Hepatocyte (in vitro differentiated cells): ENCODE measurements around the gene KIAA0753. TPM values are rescaled to one million over a fixed set of nuclear protein-coding genes. Genes with fewer than 3 reads are reported as not detected.

Source experiments
- DNase-seq: peaks from one replicate; pipeline ENCODE4 v3.0.0-alpha.2; 2016; ENCODE audit warnings: low spot score
- H2AFZ ChIP-seq: fragments of 200-600 bp; sonication (generic); 2 replicates; pipeline ENCODE4 v1.6.0; 2016; ENCODE audit warnings: antibody characterized with exemption, mild to moderate bottlenecking
- H3K27ac ChIP-seq: fragments of 200-600 bp; sonication (generic); 2 replicates; pipeline ENCODE4 v1.5.1; 2016; ENCODE audit warnings: mild to moderate bottlenecking
- H3K27me3 ChIP-seq: fragments of 200-600 bp; sonication (generic); 2 replicates; pipeline ENCODE4 v1.6.1; 2016
- H3K36me3 ChIP-seq: fragments of 200-600 bp; sonication (generic); replicated peaks from 2 replicates; pipeline ENCODE4 v1.5.1; 2016; ENCODE audit warnings: low read depth; ENCODE audit not compliant: insufficient read depth
- H3K4me1 ChIP-seq: fragments of 200-600 bp; sonication (generic); 2 replicates; pipeline ENCODE4 v1.5.1; 2016; ENCODE audit warnings: mild to moderate bottlenecking, moderate library complexity; ENCODE audit not compliant: insufficient read depth
- H3K4me2 ChIP-seq: fragments of 200-600 bp; sonication (generic); 2 replicates; pipeline ENCODE4 v1.6.0; 2016
- H3K4me3 ChIP-seq: fragments of 200-600 bp; sonication (generic); 2 replicates; pipeline ENCODE4 v1.5.1; 2016; ENCODE audit warnings: mild to moderate bottlenecking
- H3K79me2 ChIP-seq: fragments of 200-600 bp; sonication (generic); 2 replicates; pipeline ENCODE4 v1.6.0; 2017; ENCODE audit warnings: mild to moderate bottlenecking
- H3K9me2 ChIP-seq: fragments of 200-600 bp; sonication (generic); replicated peaks from 2 replicates; pipeline ENCODE4 v1.6.0; 2017; ENCODE audit warnings: mild to moderate bottlenecking; ENCODE audit not compliant: insufficient read depth
- H3K9me3 ChIP-seq: fragments of 200-600 bp; sonication (generic); 2 replicates; pipeline ENCODE4 v1.5.1; 2016; ENCODE audit warnings: low read depth, mild to moderate bottlenecking
- H4K20me1 ChIP-seq: fragments of 200-600 bp; sonication (generic); 2 replicates; pipeline ENCODE4 v1.6.0; 2016; ENCODE audit warnings: mild to moderate bottlenecking; ENCODE audit not compliant: insufficient read depth, poor library complexity, severe bottlenecking
- EZH2 ChIP-seq: fragments of 200-600 bp; sonication (generic); IDR thresholded peaks from 2 replicates; pipeline ENCODE4 v1.6.1; 2016; ENCODE audit warnings: antibody characterized with exemption, mild to moderate bottlenecking, borderline replicate concordance
- EZH2phosphoT487 ChIP-seq: fragments of 200-600 bp; sonication (generic); IDR thresholded peaks from one replicate; pipeline ENCODE4 v1.6.1; 2018; ENCODE audit warnings: antibody characterized with exemption, mild to moderate bottlenecking, low read depth, moderate library complexity; ENCODE audit not compliant: unreplicated experiment, severe bottlenecking
- WGBS: methylation state at CpG from one replicate; pipeline ENCODE4 v1.1.6; 2016; ENCODE audit warnings: low lambda C conversion rate; ENCODE audit errors: missing lambda C conversion rate; 5-methylcytosine and 5-hydroxymethylcytosine counted together
- polyA plus RNA-seq: library from polyadenylated mRNA; unstranded; fragments of >200 nt; fragmentation: Nextera tagmentation; extraction: Ambion mirVana; gene quantifications from 2 replicates; pipeline ENCODE4 v1.2.1, GENCODE V29; 2016
- total RNA-seq: library from RNA; depleted of rRNA; stranded (reverse); fragments of >200 nt; gene quantifications from 2 replicates; pipeline ENCODE4 v1.2.3, GENCODE V29; 2014
- TF ChIP-seq, protein P1 (sequence below): fragments of 200-600 bp; sonication (generic); IDR thresholded peaks from 2 replicates; pipeline ENCODE4 v1.5.1; 2016; ENCODE audit warnings: antibody characterized with exemption, mild to moderate bottlenecking; ENCODE audit not compliant: poor library complexity

Gene KIAA0753
- total and polyA plus RNA-seq, 2 experiments from 2014 or later, result 6.0 to 12.0 TPM

DNA sequence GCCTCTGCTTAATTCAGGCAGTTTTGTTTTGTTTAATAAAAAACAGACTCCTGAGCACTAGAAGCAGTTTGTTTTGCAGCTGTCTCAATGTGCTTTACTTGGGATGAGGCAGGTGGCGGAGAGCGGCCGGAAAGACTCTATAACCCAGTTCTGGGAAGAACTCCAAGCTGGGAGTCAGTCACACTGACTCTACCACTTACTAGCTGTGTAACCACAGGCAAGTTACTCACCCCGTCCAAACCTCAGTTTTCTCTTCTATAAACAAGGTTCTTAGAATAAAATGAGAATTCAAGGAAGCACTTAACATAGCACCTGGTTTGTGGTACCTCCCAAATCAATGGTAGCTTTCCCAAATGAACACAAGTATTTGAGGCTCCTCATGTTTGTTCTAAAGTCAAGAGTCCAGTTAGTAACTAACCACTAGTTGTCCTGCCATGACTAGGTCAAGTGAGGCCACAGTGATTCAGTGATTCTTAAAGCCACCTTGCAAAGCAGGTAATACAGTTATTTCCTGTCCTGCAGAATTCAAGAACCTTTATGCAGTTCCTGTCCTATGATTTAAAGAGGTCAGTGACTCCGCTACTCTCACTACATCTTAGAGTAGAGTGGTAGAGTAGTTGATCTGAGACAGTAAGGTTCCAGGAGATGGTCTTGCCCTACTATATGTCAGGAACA is 3.1 kb upstream of the KIAA0753 start:
- Histone ChIP-seq H3K4me2 (no peak overlapping the region), H2AFZ (no peak overlapping the region), H3K9me2 (no peaks in the 10 kb centered on the region), H4K20me1 (no peaks in the 10 kb centered on the region), H3K4me1 (peaks cover 7% of the 10 kb centered on the region), H3K36me3 (no peaks in the 10 kb centered on the region), H3K27ac (no peak overlapping the region), H3K79me2 (peaks cover 80% of the 10 kb centered on the region), H3K27me3 (no peaks in the 10 kb centered on the region), H3K4me3 (no peak overlapping the region), H3K9me3 (no peaks in the 10 kb centered on the region)
- DNase-seq, result no peak
- TF ChIP-seq EZH2phosphoT487, result no peak
- TF ChIP-seq EZH2, result no peak
- WGBS, result 88% methylated on average over 5 of the region's 5 CpGs

DNA sequence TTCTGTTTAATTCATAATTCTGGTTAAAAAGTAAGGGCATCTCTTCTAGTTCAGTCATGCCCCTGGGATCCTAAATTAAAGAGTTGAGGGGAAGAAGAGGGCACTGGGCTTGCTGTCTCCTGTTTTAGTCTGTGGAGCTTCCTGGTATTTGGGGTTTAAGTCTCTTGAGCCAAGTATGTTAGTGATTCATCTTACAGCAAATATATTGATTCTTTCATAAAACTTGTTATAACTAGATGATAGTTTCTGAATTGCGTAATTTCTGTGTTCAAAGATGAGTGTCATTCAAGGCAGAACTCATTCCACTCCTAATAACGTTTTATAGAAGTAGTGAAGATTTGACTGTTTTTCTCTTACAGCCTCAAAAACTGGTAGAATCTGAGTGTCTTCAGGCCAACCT is 2.1 kb upstream of the KIAA0753 start:
- H3K27ac ChIP-seq, result peak overlapping the region; percentile 97

DNA sequence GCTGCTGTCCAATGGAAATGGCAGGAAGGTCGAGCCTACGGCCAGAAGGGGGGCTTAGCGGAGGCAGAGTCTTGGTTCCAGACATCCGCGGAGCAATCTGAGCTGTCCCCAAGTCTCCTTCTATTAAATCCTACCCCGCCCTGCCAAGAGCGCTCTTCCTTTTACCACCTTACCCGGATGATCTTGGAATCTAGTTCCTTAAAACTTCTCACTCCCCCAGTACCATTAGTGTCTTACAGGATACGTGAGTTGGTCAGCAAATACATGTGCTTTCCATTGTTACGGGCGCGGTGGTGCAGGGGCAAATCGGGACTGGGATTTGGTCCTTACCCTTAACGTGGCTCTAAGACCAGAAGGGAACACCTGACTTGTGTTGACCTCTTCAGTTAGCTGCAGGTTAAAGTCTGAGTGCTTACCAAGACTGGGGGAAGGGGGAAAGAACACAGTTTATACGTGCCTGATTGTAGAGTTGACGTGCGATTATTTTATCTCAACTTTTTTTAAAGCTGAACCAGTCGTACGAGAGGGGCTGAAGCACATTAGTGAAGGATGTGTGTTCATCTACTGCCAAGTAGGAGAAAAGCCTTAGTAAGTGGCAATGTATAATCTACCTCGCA is 844 bp upstream of the KIAA0753 start:
- H3K4me2 ChIP-seq, result peak overlapping the region; percentile 99
- peak overlapping the region; percentile 97 for H3K27ac ChIP-seq
- H3K9me2 ChIP-seq, result no peaks in the 10 kb centered on the region
- H4K20me1 ChIP-seq, result no peaks in the 10 kb centered on the region
- H3K27me3 ChIP-seq, result no peaks in the 10 kb centered on the region
- H3K9me3 ChIP-seq, result no peaks in the 10 kb centered on the region
- peak overlapping the region; percentile 92 for H2AFZ ChIP-seq
- peaks cover 7% of the 10 kb centered on the region for H3K4me1 ChIP-seq
- H3K36me3 ChIP-seq, result no peaks in the 10 kb centered on the region
- WGBS, result 2% methylated on average over 20 of the region's 20 CpGs
- TF ChIP-seq EZH2, result no peak
- no peak for TF ChIP-seq EZH2phosphoT487
- TF ChIP-seq, protein P1, sequence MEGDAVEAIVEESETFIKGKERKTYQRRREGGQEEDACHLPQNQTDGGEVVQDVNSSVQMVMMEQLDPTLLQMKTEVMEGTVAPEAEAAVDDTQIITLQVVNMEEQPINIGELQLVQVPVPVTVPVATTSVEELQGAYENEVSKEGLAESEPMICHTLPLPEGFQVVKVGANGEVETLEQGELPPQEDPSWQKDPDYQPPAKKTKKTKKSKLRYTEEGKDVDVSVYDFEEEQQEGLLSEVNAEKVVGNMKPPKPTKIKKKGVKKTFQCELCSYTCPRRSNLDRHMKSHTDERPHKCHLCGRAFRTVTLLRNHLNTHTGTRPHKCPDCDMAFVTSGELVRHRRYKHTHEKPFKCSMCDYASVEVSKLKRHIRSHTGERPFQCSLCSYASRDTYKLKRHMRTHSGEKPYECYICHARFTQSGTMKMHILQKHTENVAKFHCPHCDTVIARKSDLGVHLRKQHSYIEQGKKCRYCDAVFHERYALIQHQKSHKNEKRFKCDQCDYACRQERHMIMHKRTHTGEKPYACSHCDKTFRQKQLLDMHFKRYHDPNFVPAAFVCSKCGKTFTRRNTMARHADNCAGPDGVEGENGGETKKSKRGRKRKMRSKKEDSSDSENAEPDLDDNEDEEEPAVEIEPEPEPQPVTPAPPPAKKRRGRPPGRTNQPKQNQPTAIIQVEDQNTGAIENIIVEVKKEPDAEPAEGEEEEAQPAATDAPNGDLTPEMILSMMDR, result no peak
- H3K4me3 ChIP-seq, result peak overlapping the region; percentile 83
- DNase-seq, result peak; percentile 50
- H3K79me2 ChIP-seq, result peaks cover 77% of the 10 kb centered on the region

More for the DNA sequence above, 2.1 kb upstream of the KIAA0753 start:
- Histone ChIP-seq H3K9me2 (no peaks in the 10 kb centered on the region), H3K27me3 (no peaks in the 10 kb centered on the region), H3K4me3 (no peak overlapping the region), H3K79me2 (peaks cover 79% of the 10 kb centered on the region), H4K20me1 (no peaks in the 10 kb centered on the region), H3K4me1 (peaks cover 7% of the 10 kb centered on the region), H2AFZ (no peak overlapping the region), H3K4me2 (peak overlapping the region; percentile 99), H3K36me3 (no peaks in the 10 kb centered on the region), H3K9me3 (no peaks in the 10 kb centered on the region)
- no peak for DNase-seq
- TF ChIP-seq, protein P1, result no peak
- TF ChIP-seq EZH2 (no peak), EZH2phosphoT487 (no peak)
- 91% methylated on average over 2 of the region's 2 CpGs for WGBS
